ENCODE data around the gene KLHL21. TPM values are rescaled to one million over a fixed set of nuclear protein-coding genes. Genes with fewer than 3 reads are reported as not detected.

KLHL21 gene
- total RNA-seq, 1 experiment from 2014 or later = 21.6 TPM

DNA sequence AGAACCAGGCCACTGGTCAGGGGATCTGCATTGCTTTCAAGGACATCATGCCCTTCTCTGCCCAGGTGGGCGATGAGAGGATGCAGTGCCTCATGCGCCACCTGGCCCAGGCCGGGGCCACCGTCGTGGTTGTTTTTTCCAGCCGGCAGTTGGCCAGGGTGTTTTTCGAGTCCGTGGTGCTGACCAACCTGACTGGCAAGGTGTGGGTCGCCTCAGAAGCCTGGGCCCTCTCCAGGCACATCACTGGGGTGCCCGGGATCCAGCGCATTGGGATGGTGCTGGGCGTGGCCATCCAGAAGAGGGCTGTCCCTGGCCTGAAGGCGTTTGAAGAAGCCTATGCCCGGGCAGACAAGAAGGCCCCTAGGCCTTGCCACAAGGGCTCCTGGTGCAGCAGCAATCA lies 27.9 kb downstream of the KLHL21 start:
- peaks cover 2% of the 10 kb centered on the region for H3K27me3 Mint-ChIP-seq (ENCODE audit: insufficient read depth, unreplicated experiment)
- intact Hi-C loops (cut with micrococcal nuclease; ENCODE audit: unreplicated experiment) = no loop called here
- no peaks in the 10 kb centered on the region for H3K4me1 Mint-ChIP-seq (ENCODE audit: low read depth, unreplicated experiment)
- POLR2A ChIA-PET = no interaction called here
- Histone ChIP-seq H3K4me1 (0 out of 2 replicates have a peak, but pooled peaks cover 4% of the 10 kb centered on the region), H3K27me3 (replicated peaks; ENCODE audit: control insufficient read depth, insufficient read depth, low read length) (no peaks in the 10 kb centered on the region), H3K36me3 (ENCODE audit: control insufficient read depth, insufficient read depth, low read length) (no peaks in the 10 kb centered on the region), H3K9me3 (no peaks in the 10 kb centered on the region), H3K4me3 (ENCODE audit: low read depth, low read length) (no peak overlapping the region)
- no peak for DNase-seq
- no peak overlapping the region for H3K27ac Mint-ChIP-seq (ENCODE audit: unreplicated experiment)
- H3K36me3 Mint-ChIP-seq (ENCODE audit: insufficient read depth, unreplicated experiment) = peaks cover 7% of the 10 kb centered on the region
- no peak overlapping the region for H3K4me3 Mint-ChIP-seq (ENCODE audit: unreplicated experiment)
- no peaks in the 10 kb centered on the region for H3K9me3 Mint-ChIP-seq (ENCODE audit: unreplicated experiment)
- BruUV-seq (replicated peaks) = no TSS peak
- CTCF ChIA-PET = no interaction called here
- TF ChIP-seq, protein P1, sequence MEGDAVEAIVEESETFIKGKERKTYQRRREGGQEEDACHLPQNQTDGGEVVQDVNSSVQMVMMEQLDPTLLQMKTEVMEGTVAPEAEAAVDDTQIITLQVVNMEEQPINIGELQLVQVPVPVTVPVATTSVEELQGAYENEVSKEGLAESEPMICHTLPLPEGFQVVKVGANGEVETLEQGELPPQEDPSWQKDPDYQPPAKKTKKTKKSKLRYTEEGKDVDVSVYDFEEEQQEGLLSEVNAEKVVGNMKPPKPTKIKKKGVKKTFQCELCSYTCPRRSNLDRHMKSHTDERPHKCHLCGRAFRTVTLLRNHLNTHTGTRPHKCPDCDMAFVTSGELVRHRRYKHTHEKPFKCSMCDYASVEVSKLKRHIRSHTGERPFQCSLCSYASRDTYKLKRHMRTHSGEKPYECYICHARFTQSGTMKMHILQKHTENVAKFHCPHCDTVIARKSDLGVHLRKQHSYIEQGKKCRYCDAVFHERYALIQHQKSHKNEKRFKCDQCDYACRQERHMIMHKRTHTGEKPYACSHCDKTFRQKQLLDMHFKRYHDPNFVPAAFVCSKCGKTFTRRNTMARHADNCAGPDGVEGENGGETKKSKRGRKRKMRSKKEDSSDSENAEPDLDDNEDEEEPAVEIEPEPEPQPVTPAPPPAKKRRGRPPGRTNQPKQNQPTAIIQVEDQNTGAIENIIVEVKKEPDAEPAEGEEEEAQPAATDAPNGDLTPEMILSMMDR (IDR thresholded peaks at IDR 0.05; ENCODE audit: insufficient read depth in 1 of 2, low read depth in 1 of 2, low read length in 1 of 2, severe bottlenecking in 1 of 2, unreplicated experiment in 1 of 2) = no peak

DNA sequence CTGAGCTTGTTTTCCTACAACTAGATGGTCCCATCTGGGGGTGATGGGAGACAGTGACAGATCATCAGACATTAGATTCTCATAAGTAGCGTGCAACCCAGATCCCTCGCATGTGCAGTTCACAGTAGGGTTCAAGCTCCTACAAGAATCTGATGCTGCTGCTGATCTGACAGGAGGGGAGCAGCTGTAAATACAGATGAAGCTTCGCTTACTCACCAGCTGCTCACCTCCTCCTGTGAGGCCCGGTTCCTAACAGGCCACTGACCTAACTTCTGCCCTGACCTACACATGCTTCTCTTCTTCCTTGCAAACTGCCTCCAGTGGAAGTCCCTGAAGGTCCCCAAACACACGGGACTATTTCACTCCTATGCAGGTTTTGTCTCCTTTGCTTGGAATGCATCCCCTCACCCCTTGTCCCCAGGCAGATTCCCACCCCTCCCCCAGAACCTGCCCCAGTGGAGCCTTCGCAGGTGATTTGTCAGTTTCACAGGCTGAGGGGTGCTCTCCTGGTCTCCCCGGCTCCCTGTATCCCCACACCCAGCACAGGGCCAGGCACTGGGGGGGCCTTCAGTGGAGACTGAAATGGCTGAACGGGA lies 28.5 kb downstream of the KLHL21 start:
- H3K36me3 Mint-ChIP-seq (ENCODE audit: insufficient read depth, unreplicated experiment) = no peaks in the 10 kb centered on the region
- intact Hi-C loops (cut with micrococcal nuclease; ENCODE audit: unreplicated experiment) = no loop called here
- CTCF ChIA-PET = no interaction called here
- POLR2A ChIA-PET = no interaction called here
- no peak overlapping the region for H3K27ac Mint-ChIP-seq (ENCODE audit: unreplicated experiment)
- peaks cover 6% of the 10 kb centered on the region for H3K27me3 Mint-ChIP-seq (ENCODE audit: insufficient read depth, unreplicated experiment)
- BruUV-seq (replicated peaks) = no TSS peak
- Histone ChIP-seq H3K9me3 (no peaks in the 10 kb centered on the region), H3K4me1 (0 out of 2 replicates have a peak, but pooled peaks cover under 1% of the 10 kb centered on the region), H3K27me3 (replicated peaks; ENCODE audit: control insufficient read depth, insufficient read depth, low read length) (no peaks in the 10 kb centered on the region), H3K4me3 (ENCODE audit: low read depth, low read length) (no peak overlapping the region), H3K36me3 (ENCODE audit: control insufficient read depth, insufficient read depth, low read length) (no peaks in the 10 kb centered on the region)
- no peaks in the 10 kb centered on the region for H3K9me3 Mint-ChIP-seq (ENCODE audit: unreplicated experiment)
- H3K4me1 Mint-ChIP-seq (ENCODE audit: low read depth, unreplicated experiment) = no peaks in the 10 kb centered on the region
- TF ChIP-seq, protein P1 (IDR thresholded peaks at IDR 0.05; ENCODE audit: insufficient read depth in 1 of 2, low read depth in 1 of 2, low read length in 1 of 2, severe bottlenecking in 1 of 2, unreplicated experiment in 1 of 2) = no peak
- no peak for DNase-seq
- no peak overlapping the region for H3K4me3 Mint-ChIP-seq (ENCODE audit: unreplicated experiment)

DNA sequence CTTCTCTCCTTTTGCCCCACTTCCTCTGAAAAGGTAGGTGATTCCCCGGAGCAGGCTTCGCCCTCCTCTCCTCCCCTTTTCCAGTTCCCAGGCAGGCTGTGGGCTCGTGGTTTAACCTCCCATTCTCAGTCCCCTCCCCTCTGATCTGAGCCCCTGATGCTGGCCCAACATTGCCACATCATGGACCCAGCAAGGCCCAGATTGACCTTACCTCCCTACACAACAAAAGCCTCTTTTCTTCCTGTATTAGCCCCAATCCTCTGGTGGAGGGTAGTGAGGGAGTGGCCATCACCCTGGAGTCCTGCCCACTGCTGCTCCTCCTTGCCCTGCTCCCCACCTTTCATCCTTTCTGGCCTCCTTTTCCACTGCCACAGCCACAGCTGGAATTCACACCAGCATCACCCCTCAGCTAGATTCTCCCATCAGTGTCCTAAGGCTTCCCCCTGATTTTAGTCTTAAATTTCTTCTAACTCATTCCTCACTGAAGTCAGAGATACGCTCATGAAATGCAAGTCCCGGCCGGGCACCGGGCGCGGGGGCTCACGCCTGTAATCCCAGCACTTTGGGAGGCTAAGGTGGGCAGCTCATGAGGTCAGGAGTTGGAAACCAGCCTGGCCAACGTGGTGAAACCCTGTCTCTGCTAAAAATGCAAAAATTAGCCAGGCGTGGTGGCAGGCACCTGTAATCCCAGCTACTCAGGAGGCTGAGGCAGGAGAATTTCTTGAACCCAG lies 29.9 kb downstream of the KLHL21 start:
- intact Hi-C loops (cut with micrococcal nuclease; ENCODE audit: unreplicated experiment) = no loop called here
- Mint-ChIP-seq H3K9me3 (ENCODE audit: unreplicated experiment) (no peaks in the 10 kb centered on the region), H3K4me1 (ENCODE audit: low read depth, unreplicated experiment) (no peaks in the 10 kb centered on the region), H3K27me3 (ENCODE audit: insufficient read depth, unreplicated experiment) (peaks cover 11% of the 10 kb centered on the region), H3K27ac (ENCODE audit: unreplicated experiment) (no peak overlapping the region), H3K36me3 (ENCODE audit: insufficient read depth, unreplicated experiment) (no peaks in the 10 kb centered on the region), H3K4me3 (ENCODE audit: unreplicated experiment) (no peak overlapping the region)
- ChIA-PET CTCF (interaction anchor here (0.7 kb wide), 1 partner anchor 334 kb away, joined by 5 read pairs; no protein-coding TSS in a partner anchor), POLR2A (no interaction called here)
- BruUV-seq (replicated peaks) = no TSS peak
- no peaks in the 10 kb centered on the region for H3K9me3 ChIP-seq
- no peak overlapping the region for H3K4me3 ChIP-seq (ENCODE audit: low read depth, low read length)
- DNase-seq = no peak
- H3K4me1 ChIP-seq = no peaks in the 10 kb centered on the region
- no peaks in the 10 kb centered on the region for H3K27me3 ChIP-seq (replicated peaks; ENCODE audit: control insufficient read depth, insufficient read depth, low read length)
- TF ChIP-seq, protein P1 (IDR thresholded peaks at IDR 0.05; ENCODE audit: insufficient read depth in 1 of 2, low read depth in 1 of 2, low read length in 1 of 2, severe bottlenecking in 1 of 2, unreplicated experiment in 1 of 2) = no peak
- no peaks in the 10 kb centered on the region for H3K36me3 ChIP-seq (ENCODE audit: control insufficient read depth, insufficient read depth, low read length)

Data from Caco-2 (cell line).